Testis (tissue), 3 donors: ENCODE results near the gene ZHX3. TPM values are rescaled to one million over a fixed set of nuclear protein-coding genes. Genes with fewer than 3 reads are reported as not detected.

Experiments
- DNase-seq: peaks from one replicate; pipeline ENCODE4 v3.0.0-alpha.2; 2019
- H3K27ac ChIP-seq, 2 donors: fragments of 200-600 bp; sonication (generic); one replicate each; pipeline ENCODE4 v1.5.1; 2019
- H3K27me3 ChIP-seq: fragments of 200-600 bp; sonication (generic); one replicate; pipeline ENCODE4 v1.5.1; 2019
- H3K36me3 ChIP-seq: fragments of 200-600 bp; sonication (generic); one replicate; pipeline ENCODE4 v1.5.1; 2017; ENCODE audit warnings: low read depth; ENCODE audit errors: missing control alignments
- H3K4me1 ChIP-seq: fragments of 200-600 bp; sonication (generic); one replicate; pipeline ENCODE4 v1.5.1; 2019
- H3K4me3 ChIP-seq, 2 donors: fragments of 200-600 bp; sonication (generic); one replicate each; pipeline ENCODE4 v1.5.1; 2017 to 2019
- H3K9me3 ChIP-seq: fragments of 200-600 bp; sonication (generic); one replicate; pipeline ENCODE4 v1.5.1; 2017
- POLR2A ChIP-seq: fragments of 450-650 bp; IDR thresholded peaks from one replicate; pipeline ENCODE4 v1.6.1; 2017; ENCODE audit warnings: antibody characterized with exemption, mild to moderate bottlenecking, moderate library complexity
- WGBS, 2 donors: methylation state at CpG; one replicate each; pipeline ENCODE4 v1.1.5; 2018; 5-methylcytosine and 5-hydroxymethylcytosine counted together
- intact Hi-C: fragments of 100-400 bp; cut with DNase I; formaldehyde crosslinking; loops from one replicate; pipeline ENCODE4 v1.15.1; 2023; ENCODE audit warnings: low total_unique reads
- polyA plus RNA-seq: library from polyadenylated mRNA; stranded (reverse); fragments of 350-450 nt; fragmentation: Illumina TruSeq; extraction: RNeasy Lipid Tissue Mini Kit (QIAGEN cat#74804); gene quantifications from one replicate; pipeline ENCODE4 v1.2.3, GENCODE V29; 2014; ENCODE audit warnings: low read depth, low replicate concordance; ENCODE audit not compliant: insufficient read depth
- total RNA-seq, 2 donors: library from RNA; depleted of rRNA; stranded (reverse); fragments of >200 nt; gene quantifications; one replicate each; pipeline ENCODE4 v1.2.3, GENCODE V29; 2016
- TF ChIP-seq, protein P1 (sequence below), 3 experiments: fragments of 450-650 bp in 2 of 3; fragments of 200-600 bp in 1 of 3; sonication (generic) in 1 of 3; IDR thresholded peaks; one replicate each; pipeline ENCODE4 v1.5.1; 2016 to 2019; ENCODE audit warnings: antibody characterized with exemption in 3 of 3, mild to moderate bottlenecking in 2 of 3, moderate library complexity in 1 of 3

Gene ZHX3
- total and polyA plus RNA-seq, 3 donors from 2014 or later: 35.1 to 103 (median 55.7) TPM

DNA sequence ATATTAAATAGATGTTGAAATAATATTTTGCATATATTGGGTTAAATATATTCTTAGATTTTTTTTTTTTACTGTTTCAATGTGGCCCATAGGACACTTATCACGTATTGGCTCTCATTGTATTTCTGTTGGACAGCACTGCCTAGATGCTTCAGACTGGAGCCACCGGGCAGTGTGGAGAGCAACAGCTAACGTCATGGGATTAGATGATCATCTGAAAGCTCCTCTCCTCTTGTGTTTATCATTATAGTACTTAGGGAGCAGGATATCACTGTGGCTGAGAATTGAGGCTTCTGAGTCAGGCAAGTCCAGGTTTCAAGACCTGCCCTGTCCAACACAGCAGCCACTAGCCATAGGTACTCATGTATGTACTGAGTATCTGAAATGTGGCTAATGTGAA lies 87.4 kb downstream of the ZHX3 start:
- intact Hi-C loops: loop anchor here (10.0 kb wide), 1 partner anchor 55 kb away; no protein-coding TSS in a partner anchor
- Histone ChIP-seq H3K36me3 (no peaks in the 10 kb centered on the region), H3K27me3 (no peaks in the 10 kb centered on the region), H3K4me3 (no peak overlapping the region), H3K9me3 (no peaks in the 10 kb centered on the region), H3K27ac (no peak overlapping the region), H3K4me1 (peaks cover 25% of the 10 kb centered on the region)
- DNase-seq: no peak
- 56 to 67% methylated on average over 3 of the region's 3 CpGs for WGBS, 2 donors
- no peak for TF ChIP-seq POLR2A
- TF ChIP-seq, protein P1, sequence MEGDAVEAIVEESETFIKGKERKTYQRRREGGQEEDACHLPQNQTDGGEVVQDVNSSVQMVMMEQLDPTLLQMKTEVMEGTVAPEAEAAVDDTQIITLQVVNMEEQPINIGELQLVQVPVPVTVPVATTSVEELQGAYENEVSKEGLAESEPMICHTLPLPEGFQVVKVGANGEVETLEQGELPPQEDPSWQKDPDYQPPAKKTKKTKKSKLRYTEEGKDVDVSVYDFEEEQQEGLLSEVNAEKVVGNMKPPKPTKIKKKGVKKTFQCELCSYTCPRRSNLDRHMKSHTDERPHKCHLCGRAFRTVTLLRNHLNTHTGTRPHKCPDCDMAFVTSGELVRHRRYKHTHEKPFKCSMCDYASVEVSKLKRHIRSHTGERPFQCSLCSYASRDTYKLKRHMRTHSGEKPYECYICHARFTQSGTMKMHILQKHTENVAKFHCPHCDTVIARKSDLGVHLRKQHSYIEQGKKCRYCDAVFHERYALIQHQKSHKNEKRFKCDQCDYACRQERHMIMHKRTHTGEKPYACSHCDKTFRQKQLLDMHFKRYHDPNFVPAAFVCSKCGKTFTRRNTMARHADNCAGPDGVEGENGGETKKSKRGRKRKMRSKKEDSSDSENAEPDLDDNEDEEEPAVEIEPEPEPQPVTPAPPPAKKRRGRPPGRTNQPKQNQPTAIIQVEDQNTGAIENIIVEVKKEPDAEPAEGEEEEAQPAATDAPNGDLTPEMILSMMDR (IDR thresholded peaks at IDR 0.05): no peak

DNA sequence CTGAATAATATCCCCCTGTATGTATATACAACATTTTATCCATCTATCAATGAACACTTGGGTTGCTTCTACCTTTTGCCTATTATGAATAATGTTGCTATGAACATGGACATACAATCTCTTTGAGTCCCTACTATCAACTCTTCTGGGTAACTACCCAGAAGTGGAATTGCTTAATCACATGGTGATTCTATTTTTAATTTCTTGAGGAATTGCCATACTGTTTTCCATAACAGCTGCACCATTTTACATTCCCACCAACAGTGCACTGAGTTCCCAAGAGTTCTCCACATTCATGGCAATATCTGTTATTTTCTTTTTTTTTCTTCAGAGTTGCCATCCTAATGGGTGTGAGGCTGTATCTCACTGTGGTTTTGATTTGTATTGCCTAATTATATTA lies 88.3 kb downstream of the ZHX3 start:
- Histone ChIP-seq H3K36me3 (no peaks in the 10 kb centered on the region), H3K27ac (no peak overlapping the region), H3K4me1 (peaks cover 18% of the 10 kb centered on the region), H3K9me3 (no peaks in the 10 kb centered on the region), H3K4me3 (no peak overlapping the region), H3K27me3 (no peaks in the 10 kb centered on the region)
- intact Hi-C loops: no loop called here
- TF ChIP-seq, protein P1 (IDR thresholded peaks at IDR 0.05): no peak
- TF ChIP-seq POLR2A: no peak
- no peak for DNase-seq

DNA sequence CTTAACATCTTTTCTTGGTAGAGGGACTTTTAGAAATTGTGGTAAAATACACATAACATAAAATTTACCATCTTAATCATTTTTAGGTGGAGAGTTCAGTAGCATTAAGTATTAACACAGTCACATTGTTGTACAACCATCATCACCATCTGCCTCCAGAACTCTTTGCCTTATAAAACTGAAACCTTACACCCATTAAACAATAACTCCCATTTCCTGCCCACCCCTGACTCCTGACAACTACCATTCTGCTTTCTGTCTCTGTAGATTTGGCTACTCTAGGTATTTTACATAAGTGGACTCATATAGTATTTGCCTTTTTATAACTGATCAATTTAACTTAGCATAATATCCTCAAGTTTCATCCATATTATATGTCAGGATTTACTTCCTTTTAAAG lies 88.7 kb downstream of the ZHX3 start:
- Histone ChIP-seq H3K27me3 (no peaks in the 10 kb centered on the region), H3K27ac (no peak overlapping the region), H3K4me1 (peaks cover 14% of the 10 kb centered on the region), H3K4me3 (no peak overlapping the region), H3K36me3 (no peaks in the 10 kb centered on the region), H3K9me3 (no peaks in the 10 kb centered on the region)
- intact Hi-C loops: no loop called here
- no peak for DNase-seq
- no peak for TF ChIP-seq POLR2A
- TF ChIP-seq, protein P1 (IDR thresholded peaks at IDR 0.05): no peak

DNA sequence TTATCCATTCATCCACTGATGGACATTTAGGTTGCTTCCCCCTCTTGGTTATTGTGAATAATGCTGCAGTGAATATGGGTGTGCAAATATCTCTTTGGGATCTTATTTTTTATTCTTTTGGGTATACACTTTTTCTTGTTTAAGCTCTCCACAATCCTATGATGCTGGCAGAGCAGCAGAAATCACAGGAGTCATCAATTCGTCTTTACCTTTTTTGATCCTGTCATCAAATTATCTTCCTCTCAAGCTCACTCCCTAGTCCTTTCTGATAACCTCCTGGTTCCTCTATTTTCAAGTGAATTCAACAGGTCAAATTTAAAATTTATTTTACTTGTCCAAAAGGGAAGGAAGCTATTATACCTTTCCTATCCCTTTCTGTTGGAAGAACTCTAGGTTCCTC lies 91.1 kb downstream of the ZHX3 start:
- intact Hi-C loops: no loop called here
- Histone ChIP-seq H3K36me3 (no peaks in the 10 kb centered on the region), H3K9me3 (no peaks in the 10 kb centered on the region), H3K27ac (no peak overlapping the region), H3K4me1 (peaks cover 12% of the 10 kb centered on the region), H3K27me3 (no peaks in the 10 kb centered on the region), H3K4me3 (no peak overlapping the region)
- TF ChIP-seq, protein P1 (IDR thresholded peaks at IDR 0.05): no peak
- no peak for TF ChIP-seq POLR2A
- WGBS, 2 donors: 90 to 97% methylated on average over 1 of the region's 1 CpG
- DNase-seq: no peak

DNA sequence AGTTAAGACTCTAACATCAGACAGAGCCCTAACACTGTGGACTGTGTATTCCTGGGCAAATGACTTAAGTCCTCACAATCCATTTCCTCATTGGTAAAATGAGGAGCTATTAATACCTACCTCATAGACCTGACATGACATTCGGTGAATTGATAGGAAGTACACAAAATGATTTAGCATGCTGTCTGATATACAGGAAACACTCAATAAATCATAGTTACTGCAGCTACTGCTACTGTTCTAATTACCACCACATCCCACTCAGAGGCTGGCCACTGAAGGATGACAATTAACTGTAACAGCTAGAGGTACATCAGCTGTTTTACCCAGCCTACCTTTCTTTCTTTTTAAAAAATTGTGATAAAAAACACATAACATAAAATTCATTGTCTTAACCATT lies 92.4 kb downstream of the ZHX3 start:
- H3K27ac ChIP-seq: no peak overlapping the region

More for the DNA sequence above, 92.4 kb downstream of the ZHX3 start:
- no peaks in the 10 kb centered on the region for H3K36me3 ChIP-seq
- no peak for TF ChIP-seq POLR2A
- TF ChIP-seq, protein P1 (IDR thresholded peaks at IDR 0.05): no peak
- no peak for DNase-seq
- H3K4me1 ChIP-seq: peaks cover 13% of the 10 kb centered on the region
- no peaks in the 10 kb centered on the region for H3K27me3 ChIP-seq
- intact Hi-C loops: no loop called here
- H3K4me3 ChIP-seq: no peak overlapping the region
- no peaks in the 10 kb centered on the region for H3K9me3 ChIP-seq
- WGBS, 2 donors: 68 to 77% methylated on average over 1 of the region's 1 CpG
